Loucy (cell line): ENCODE data around the gene RHOT2.
A peak's percentile ranks its signal among the peaks of the same experiment; 100 is the strongest.

Experiments
- H2AFZ ChIP-seq: fragments of 200-600 bp; sonication (generic); 2 replicates; pipeline ENCODE4 v1.6.0; 2016; ENCODE audit warnings: antibody characterized with exemption, mild to moderate bottlenecking, low read length, moderate library complexity
- H3F3A ChIP-seq: fragments of 200-600 bp; 2 replicates; pipeline ENCODE4 v1.6.0; 2016; ENCODE audit warnings: antibody characterized with exemption, low read depth, mild to moderate bottlenecking
- H3K27me3 ChIP-seq: fragments of 200-600 bp; sonication (generic); 2 replicates; pipeline ENCODE4 v1.6.1; 2014; ENCODE audit warnings: low read length, mild to moderate bottlenecking; ENCODE audit not compliant: insufficient read depth, poor library complexity, severe bottlenecking
- H3K36me3 ChIP-seq: fragments of 200-600 bp; sonication (generic); 2 replicates; pipeline ENCODE4 v1.6.1; 2016; ENCODE audit warnings: low read length; ENCODE audit not compliant: insufficient read depth
- H3K4me1 ChIP-seq: fragments of 200-600 bp; sonication (generic); 2 replicates; pipeline ENCODE4 v1.5.1; 2014; ENCODE audit warnings: low read length, mild to moderate bottlenecking; ENCODE audit not compliant: insufficient read depth, poor library complexity, severe bottlenecking
- H3K4me2 ChIP-seq: fragments of 200-600 bp; sonication (generic); 2 replicates; pipeline ENCODE4 v1.6.0; 2014; ENCODE audit warnings: antibody characterized with exemption, low read length, low read depth, mild to moderate bottlenecking; ENCODE audit not compliant: poor library complexity, severe bottlenecking
- H3K4me3 ChIP-seq: fragments of 200-600 bp; sonication (generic); 2 replicates; pipeline ENCODE4 v1.5.1; 2014; ENCODE audit warnings: low read length, mild to moderate bottlenecking, mixed read lengths; ENCODE audit not compliant: poor library complexity, severe bottlenecking
- H3K79me2 ChIP-seq: fragments of 200-600 bp; sonication (generic); 2 replicates; pipeline ENCODE4 v1.6.1; 2014; ENCODE audit warnings: low read length; ENCODE audit not compliant: insufficient read depth
- H3K9ac ChIP-seq: fragments of 200-600 bp; sonication (generic); 2 replicates; pipeline ENCODE4 v1.6.0; 2014; ENCODE audit warnings: mild to moderate bottlenecking, low read depth, low read length, moderate library complexity; ENCODE audit not compliant: poor library complexity, severe bottlenecking
- H3K9me2 ChIP-seq: fragments of 200-600 bp; sonication (generic); replicated peaks from 2 replicates; pipeline ENCODE4 v1.6.1; 2016; ENCODE audit warnings: low read depth, low read length, mixed read lengths
- H3K9me3 ChIP-seq: fragments of 200-600 bp; sonication (generic); 2 replicates; pipeline ENCODE4 v1.6.1; 2014; ENCODE audit warnings: mild to moderate bottlenecking, antibody characterized with exemption, low read length, low read depth; ENCODE audit not compliant: insufficient read depth
- H4K20me1 ChIP-seq: fragments of 200-600 bp; sonication (generic); 2 replicates; pipeline ENCODE4 v1.6.0; 2014; ENCODE audit warnings: antibody characterized with exemption, low read length, mild to moderate bottlenecking; ENCODE audit not compliant: insufficient read depth, poor library complexity, severe bottlenecking
- EZH2phosphoT487 ChIP-seq: fragments of 200-600 bp; IDR thresholded peaks from 2 replicates; pipeline ENCODE4 v1.6.1; 2018; ENCODE audit warnings: antibody characterized with exemption, mild to moderate bottlenecking, moderate library complexity, borderline replicate concordance
- TF ChIP-seq, protein P1 (sequence below): fragments of 200-600 bp; sonication (generic); conservative IDR thresholded peaks from 2 replicates; pipeline ENCODE4 v1.5.1; 2014; ENCODE audit warnings: mild to moderate bottlenecking, antibody characterized with exemption, low read length

The RHOT2 gene

DNA sequence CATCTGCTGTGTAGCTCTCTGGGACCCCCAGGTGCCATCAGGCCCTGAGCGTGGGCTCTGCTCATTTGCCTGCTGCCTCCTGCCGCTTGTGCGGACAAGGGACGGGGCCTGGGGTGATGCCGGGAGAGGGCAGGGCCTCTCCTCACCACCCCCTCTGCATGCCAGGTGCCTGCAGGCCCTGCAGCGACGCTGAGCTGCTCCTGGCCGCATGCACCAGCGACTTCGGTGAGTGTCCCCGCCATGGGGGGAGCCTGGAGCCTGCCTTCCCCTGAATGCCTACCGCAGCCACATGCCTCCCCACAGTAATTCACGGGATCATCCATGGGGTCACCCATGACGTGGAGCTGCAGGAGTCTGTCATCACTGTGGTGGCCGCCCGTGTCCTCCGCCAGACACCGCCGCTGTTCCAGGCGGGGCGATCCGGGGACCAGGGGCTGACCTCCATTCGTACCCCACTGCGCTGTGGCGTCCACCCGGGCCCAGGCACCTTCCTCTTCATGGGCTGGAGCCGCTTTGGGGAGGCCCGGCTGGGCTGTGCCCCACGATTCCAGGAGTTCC, 48.9 kb downstream of the RHOT2 start:
- Histone ChIP-seq H3K9me2 (no peaks in the 10 kb centered on the region), H3F3A (no peaks in the 10 kb centered on the region), H3K4me2 (no peak overlapping the region), H4K20me1 (no peaks in the 10 kb centered on the region), H3K36me3 (no peaks in the 10 kb centered on the region), H3K27me3 (no peaks in the 10 kb centered on the region), H3K4me1 (peaks cover 7% of the 10 kb centered on the region), H3K79me2 (no peaks in the 10 kb centered on the region), H2AFZ (no peak overlapping the region), H3K4me3 (no peak overlapping the region), H3K9me3 (no peaks in the 10 kb centered on the region), H3K9ac (no peak overlapping the region)
- TF ChIP-seq, protein P1, sequence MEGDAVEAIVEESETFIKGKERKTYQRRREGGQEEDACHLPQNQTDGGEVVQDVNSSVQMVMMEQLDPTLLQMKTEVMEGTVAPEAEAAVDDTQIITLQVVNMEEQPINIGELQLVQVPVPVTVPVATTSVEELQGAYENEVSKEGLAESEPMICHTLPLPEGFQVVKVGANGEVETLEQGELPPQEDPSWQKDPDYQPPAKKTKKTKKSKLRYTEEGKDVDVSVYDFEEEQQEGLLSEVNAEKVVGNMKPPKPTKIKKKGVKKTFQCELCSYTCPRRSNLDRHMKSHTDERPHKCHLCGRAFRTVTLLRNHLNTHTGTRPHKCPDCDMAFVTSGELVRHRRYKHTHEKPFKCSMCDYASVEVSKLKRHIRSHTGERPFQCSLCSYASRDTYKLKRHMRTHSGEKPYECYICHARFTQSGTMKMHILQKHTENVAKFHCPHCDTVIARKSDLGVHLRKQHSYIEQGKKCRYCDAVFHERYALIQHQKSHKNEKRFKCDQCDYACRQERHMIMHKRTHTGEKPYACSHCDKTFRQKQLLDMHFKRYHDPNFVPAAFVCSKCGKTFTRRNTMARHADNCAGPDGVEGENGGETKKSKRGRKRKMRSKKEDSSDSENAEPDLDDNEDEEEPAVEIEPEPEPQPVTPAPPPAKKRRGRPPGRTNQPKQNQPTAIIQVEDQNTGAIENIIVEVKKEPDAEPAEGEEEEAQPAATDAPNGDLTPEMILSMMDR: no peak
- TF ChIP-seq EZH2phosphoT487: no peak

DNA sequence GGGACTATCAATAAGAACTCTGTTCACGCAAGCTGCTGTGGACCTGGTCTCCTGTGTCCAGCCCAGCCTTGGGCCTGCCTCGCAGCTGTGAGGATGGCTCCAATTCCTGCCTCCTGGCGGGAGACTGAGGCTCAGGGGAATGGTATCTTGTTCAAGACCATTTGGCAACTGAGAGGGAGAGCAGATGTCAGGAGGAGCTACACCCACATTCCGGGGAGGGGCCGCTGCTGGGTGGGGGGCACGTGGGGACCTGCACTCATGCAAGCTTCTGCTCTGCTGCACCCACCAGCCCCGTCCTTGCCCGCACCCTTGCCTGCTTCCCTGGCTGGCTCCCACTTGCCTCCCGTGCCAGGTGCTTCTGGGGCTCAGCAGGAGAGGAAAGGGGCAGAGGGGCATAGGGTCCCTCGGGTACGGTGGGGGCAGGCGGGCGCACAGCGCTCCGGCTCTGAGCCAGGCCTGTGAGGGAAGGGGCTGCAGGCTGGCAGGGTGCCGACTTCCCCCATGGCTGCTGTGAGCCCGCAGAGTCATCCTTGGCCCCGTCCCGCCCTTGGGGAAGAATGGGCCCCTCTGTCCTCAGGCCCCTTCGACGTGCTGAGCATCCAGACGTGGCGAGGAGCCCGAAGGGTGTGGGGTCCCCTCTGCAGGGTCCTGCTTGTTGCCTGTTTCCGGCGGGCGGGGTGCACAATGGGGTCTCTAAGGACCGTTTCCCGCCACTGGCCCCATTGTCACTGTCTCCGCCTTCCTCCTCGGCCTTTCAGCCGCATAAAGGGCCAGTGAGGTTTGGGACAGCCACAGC, 49.7 kb downstream of the RHOT2 start:
- no peak overlapping the region for H3K4me2 ChIP-seq
- H3K79me2 ChIP-seq: no peaks in the 10 kb centered on the region
- H3K9me2 ChIP-seq: no peaks in the 10 kb centered on the region
- no peaks in the 10 kb centered on the region for H3K27me3 ChIP-seq
- H4K20me1 ChIP-seq: no peaks in the 10 kb centered on the region
- no peak overlapping the region for H3K9ac ChIP-seq
- H3K4me3 ChIP-seq: no peak overlapping the region
- H3K36me3 ChIP-seq: no peaks in the 10 kb centered on the region
- H3F3A ChIP-seq: no peaks in the 10 kb centered on the region
- TF ChIP-seq EZH2phosphoT487: no peak
- TF ChIP-seq, protein P1: no peak
- H2AFZ ChIP-seq: no peak overlapping the region
- H3K4me1 ChIP-seq: peaks cover 7% of the 10 kb centered on the region
- H3K9me3 ChIP-seq: no peaks in the 10 kb centered on the region

DNA sequence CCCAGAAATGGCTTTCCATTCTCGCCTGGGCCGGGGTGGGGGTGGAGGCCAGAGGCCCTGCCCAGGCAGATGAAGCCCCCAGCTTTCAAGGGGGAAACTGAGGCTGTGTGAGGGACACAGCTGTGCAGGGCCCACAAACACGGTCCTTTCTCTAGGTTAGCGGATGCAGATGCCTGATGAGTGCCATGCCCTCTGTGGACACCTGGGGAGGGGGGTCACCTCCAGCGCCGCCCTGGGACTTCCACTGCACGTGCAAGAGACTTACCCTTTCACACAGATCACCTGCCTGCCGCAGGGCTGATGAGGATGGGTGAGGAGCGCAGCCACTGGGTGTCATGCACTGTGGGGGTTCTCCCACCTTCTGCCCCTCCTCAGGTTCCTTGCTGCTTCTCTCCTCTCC, 50.5 kb downstream of the RHOT2 start:
- no peaks in the 10 kb centered on the region for H3K36me3 ChIP-seq
- H2AFZ ChIP-seq: no peak overlapping the region
- no peaks in the 10 kb centered on the region for H3K79me2 ChIP-seq
- no peaks in the 10 kb centered on the region for H3F3A ChIP-seq
- H4K20me1 ChIP-seq: no peaks in the 10 kb centered on the region
- H3K4me3 ChIP-seq: no peak overlapping the region
- no peak overlapping the region for H3K4me2 ChIP-seq
- H3K9me2 ChIP-seq: no peaks in the 10 kb centered on the region
- H3K27me3 ChIP-seq: no peaks in the 10 kb centered on the region
- no peaks in the 10 kb centered on the region for H3K9me3 ChIP-seq
- H3K9ac ChIP-seq: no peak overlapping the region
- peaks cover 7% of the 10 kb centered on the region for H3K4me1 ChIP-seq
- no peak for TF ChIP-seq EZH2phosphoT487

GRCh38 chr16:718922-719321, 51.0 kb downstream of the RHOT2 start:
- Histone ChIP-seq H2AFZ (no peak overlapping the region), H3K4me2 (peak overlapping the region; percentile 85), H3K9ac (peak overlapping the region; percentile 91), H3F3A (no peaks in the 10 kb centered on the region), H3K27me3 (no peaks in the 10 kb centered on the region), H3K4me1 (peaks cover 7% of the 10 kb centered on the region), H4K20me1 (no peaks in the 10 kb centered on the region), H3K79me2 (no peaks in the 10 kb centered on the region), H3K9me2 (no peaks in the 10 kb centered on the region), H3K4me3 (peak overlapping the region; percentile 83), H3K9me3 (no peaks in the 10 kb centered on the region), H3K36me3 (no peaks in the 10 kb centered on the region)
- TF ChIP-seq EZH2phosphoT487: no peak
- TF ChIP-seq, protein P1: no peak
